Smooth muscle cell (in vitro differentiated cells): Measurements from ENCODE around the gene KIFC3. TPM values are rescaled to one million over a fixed set of nuclear protein-coding genes. Genes with fewer than 3 reads are reported as not detected.

Experiments
- DNase-seq: peaks from one replicate; lab custom pipeline; 2025; ENCODE audit not compliant: unreplicated experiment; lab: John Stamatoyannopoulos, UW
- H2AFZ ChIP-seq: fragments of 200-600 bp; sonication (generic); 2 replicates; pipeline ENCODE4 v1.6.0; 2016; ENCODE audit warnings: antibody characterized with exemption, low read depth, mild to moderate bottlenecking
- H3F3A ChIP-seq: fragments of 200-600 bp; sonication (generic); 2 replicates; pipeline ENCODE4 v1.6.0; 2017; ENCODE audit warnings: antibody characterized with exemption, low read depth
- H3K27ac ChIP-seq: fragments of 200-600 bp; sonication (generic); 2 replicates; pipeline ENCODE4 v1.5.1; 2016; ENCODE audit warnings: low read depth, mild to moderate bottlenecking
- H3K27me3 ChIP-seq: fragments of 200-600 bp; sonication (generic); 2 replicates; pipeline ENCODE4 v1.6.1; 2016; ENCODE audit warnings: low read depth, mild to moderate bottlenecking
- H3K36me3 ChIP-seq: fragments of 200-600 bp; sonication (generic); 2 replicates; pipeline ENCODE4 v1.5.1; 2016; ENCODE audit warnings: low read depth
- H3K4me1 ChIP-seq: fragments of 200-600 bp; sonication (generic); 2 replicates; pipeline ENCODE4 v1.5.1; 2016; ENCODE audit warnings: low read depth
- H3K4me2 ChIP-seq: fragments of 200-600 bp; sonication (generic); 2 replicates; pipeline ENCODE4 v1.6.0; 2016; ENCODE audit warnings: mild to moderate bottlenecking
- H3K4me3 ChIP-seq: fragments of 200-600 bp; sonication (generic); 2 replicates; pipeline ENCODE4 v1.5.1; 2016; ENCODE audit warnings: mild to moderate bottlenecking
- H3K79me2 ChIP-seq: fragments of 200-600 bp; sonication (generic); 2 replicates; pipeline ENCODE4 v1.6.0; 2016; ENCODE audit warnings: low read depth, mild to moderate bottlenecking
- H3K9ac ChIP-seq: fragments of 200-600 bp; sonication (generic); 2 replicates; pipeline ENCODE4 v1.6.0; 2016; ENCODE audit warnings: low read depth
- H3K9me3 ChIP-seq: fragments of 200-600 bp; sonication (generic); replicated peaks from 2 replicates; pipeline ENCODE4 v1.5.1; 2016; ENCODE audit warnings: low read depth
- H4K20me1 ChIP-seq: fragments of 200-600 bp; sonication (generic); 2 replicates; pipeline ENCODE4 v1.6.0; 2016; ENCODE audit warnings: low read depth
- WGBS: methylation state at CpG from one replicate; pipeline ENCODE4 v1.1.7; 2016; ENCODE audit warnings: low lambda C conversion rate; 5-methylcytosine and 5-hydroxymethylcytosine counted together
- polyA plus RNA-seq: library from polyadenylated mRNA; unstranded; fragments of >200 nt; fragmentation: Nextera tagmentation; extraction: Ambion mirVana; gene quantifications from 2 replicates; pipeline ENCODE4 v1.2.1, GENCODE V29; 2016
- total RNA-seq: library from RNA; depleted of rRNA; stranded (reverse); fragments of >200 nt; gene quantifications from 2 replicates; pipeline ENCODE4 v1.2.3, GENCODE V29; 2014
- TF ChIP-seq, protein P1 (sequence below): fragments of 200-600 bp; sonication (generic); IDR thresholded peaks from 2 replicates; pipeline ENCODE4 v1.5.1; 2017; ENCODE audit warnings: borderline replicate concordance, mild to moderate bottlenecking, antibody characterized with exemption; ENCODE audit not compliant: insufficient read depth, poor library complexity, severe bottlenecking

KIFC3 gene
- total and polyA plus RNA-seq, 2 experiments from 2014 or later, result 30.6 to 50.2 TPM

DNA sequence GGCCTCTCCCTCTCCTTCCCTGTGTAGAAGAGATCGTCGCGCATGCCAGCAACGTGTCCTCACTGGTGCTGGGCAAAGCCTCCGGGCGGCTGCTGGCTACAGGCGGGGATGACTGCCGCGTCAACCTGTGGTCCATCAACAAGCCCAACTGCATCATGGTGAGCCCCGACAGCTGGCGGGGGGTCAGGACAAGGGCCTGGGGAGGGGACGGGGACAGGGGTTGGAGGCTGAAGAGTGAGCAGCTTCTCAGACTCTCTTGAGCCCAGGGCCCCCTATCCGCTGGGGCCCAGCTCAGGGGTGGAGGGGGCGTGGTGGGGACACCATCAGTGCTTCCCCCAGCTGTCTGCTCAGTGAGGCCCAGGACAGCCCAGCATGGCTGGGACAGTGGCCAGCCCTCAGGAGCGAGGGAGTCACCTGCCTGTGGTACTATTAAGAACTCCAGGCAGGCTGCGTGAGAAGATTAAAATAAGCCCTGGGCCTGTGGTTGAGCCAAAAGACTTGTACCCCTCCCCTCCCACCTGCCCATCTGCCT, 60.6 kb downstream of the KIFC3 start:
- DNase-seq, result no peak
- H3K4me3 ChIP-seq, result no peak overlapping the region
- no peaks in the 10 kb centered on the region for H3K27me3 ChIP-seq
- H3K4me1 ChIP-seq, result no peaks in the 10 kb centered on the region
- H3K79me2 ChIP-seq, result no peaks in the 10 kb centered on the region
- H4K20me1 ChIP-seq, result no peaks in the 10 kb centered on the region
- no peak overlapping the region for H3K27ac ChIP-seq
- no peak overlapping the region for H3K4me2 ChIP-seq
- H3K36me3 ChIP-seq, result peaks cover 3% of the 10 kb centered on the region
- no peak overlapping the region for H3K9ac ChIP-seq
- TF ChIP-seq, protein P1, sequence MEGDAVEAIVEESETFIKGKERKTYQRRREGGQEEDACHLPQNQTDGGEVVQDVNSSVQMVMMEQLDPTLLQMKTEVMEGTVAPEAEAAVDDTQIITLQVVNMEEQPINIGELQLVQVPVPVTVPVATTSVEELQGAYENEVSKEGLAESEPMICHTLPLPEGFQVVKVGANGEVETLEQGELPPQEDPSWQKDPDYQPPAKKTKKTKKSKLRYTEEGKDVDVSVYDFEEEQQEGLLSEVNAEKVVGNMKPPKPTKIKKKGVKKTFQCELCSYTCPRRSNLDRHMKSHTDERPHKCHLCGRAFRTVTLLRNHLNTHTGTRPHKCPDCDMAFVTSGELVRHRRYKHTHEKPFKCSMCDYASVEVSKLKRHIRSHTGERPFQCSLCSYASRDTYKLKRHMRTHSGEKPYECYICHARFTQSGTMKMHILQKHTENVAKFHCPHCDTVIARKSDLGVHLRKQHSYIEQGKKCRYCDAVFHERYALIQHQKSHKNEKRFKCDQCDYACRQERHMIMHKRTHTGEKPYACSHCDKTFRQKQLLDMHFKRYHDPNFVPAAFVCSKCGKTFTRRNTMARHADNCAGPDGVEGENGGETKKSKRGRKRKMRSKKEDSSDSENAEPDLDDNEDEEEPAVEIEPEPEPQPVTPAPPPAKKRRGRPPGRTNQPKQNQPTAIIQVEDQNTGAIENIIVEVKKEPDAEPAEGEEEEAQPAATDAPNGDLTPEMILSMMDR, result no peak
- H3F3A ChIP-seq, result no peaks in the 10 kb centered on the region
- 96% methylated on average over 14 of the region's 16 CpGs for WGBS
- no peaks in the 10 kb centered on the region for H3K9me3 ChIP-seq
- no peak overlapping the region for H2AFZ ChIP-seq

DNA sequence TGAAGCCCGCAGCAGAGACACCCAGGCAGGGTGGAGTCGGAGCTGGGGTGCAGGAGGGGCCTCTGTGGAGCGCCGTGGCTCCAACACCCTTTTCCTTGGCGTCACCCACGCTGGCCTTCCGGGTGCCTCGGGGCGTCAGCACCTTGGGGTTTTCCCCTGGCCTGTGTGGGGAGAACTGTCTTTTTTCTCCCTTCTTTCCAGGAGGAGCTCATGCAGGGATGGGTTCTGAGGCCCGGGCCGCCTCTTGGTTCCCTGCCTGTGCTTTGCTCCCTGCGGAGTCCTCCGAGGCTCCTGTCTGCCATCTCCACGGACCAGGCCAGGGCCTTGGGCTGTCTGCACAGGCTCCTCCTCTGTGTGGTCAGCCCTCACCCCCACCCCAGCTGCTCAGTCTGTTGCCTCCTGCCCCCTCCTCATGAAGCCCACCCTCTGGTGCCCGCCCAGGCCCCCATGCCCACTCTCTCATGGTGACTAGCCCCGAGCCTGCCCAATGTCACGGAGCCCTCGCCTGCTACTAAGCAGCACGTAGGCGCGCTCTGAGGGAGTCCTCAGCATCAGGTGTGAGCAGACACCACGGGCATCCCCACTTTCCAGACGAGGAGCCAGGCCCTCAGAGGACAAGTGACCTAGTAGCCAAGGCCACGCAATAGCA, 61.7 kb downstream of the KIFC3 start:
- Histone ChIP-seq H3K27me3 (no peaks in the 10 kb centered on the region), H3K36me3 (peaks cover 3% of the 10 kb centered on the region), H3K79me2 (no peaks in the 10 kb centered on the region), H3K4me2 (no peak overlapping the region), H3K9me3 (no peaks in the 10 kb centered on the region), H3K27ac (no peak overlapping the region), H4K20me1 (no peaks in the 10 kb centered on the region), H2AFZ (no peak overlapping the region), H3K9ac (no peak overlapping the region), H3F3A (no peaks in the 10 kb centered on the region), H3K4me1 (no peaks in the 10 kb centered on the region), H3K4me3 (no peak overlapping the region)
- 98% methylated on average over 21 of the region's 24 CpGs for WGBS
- TF ChIP-seq, protein P1, result no peak
- DNase-seq, result no peak

DNA sequence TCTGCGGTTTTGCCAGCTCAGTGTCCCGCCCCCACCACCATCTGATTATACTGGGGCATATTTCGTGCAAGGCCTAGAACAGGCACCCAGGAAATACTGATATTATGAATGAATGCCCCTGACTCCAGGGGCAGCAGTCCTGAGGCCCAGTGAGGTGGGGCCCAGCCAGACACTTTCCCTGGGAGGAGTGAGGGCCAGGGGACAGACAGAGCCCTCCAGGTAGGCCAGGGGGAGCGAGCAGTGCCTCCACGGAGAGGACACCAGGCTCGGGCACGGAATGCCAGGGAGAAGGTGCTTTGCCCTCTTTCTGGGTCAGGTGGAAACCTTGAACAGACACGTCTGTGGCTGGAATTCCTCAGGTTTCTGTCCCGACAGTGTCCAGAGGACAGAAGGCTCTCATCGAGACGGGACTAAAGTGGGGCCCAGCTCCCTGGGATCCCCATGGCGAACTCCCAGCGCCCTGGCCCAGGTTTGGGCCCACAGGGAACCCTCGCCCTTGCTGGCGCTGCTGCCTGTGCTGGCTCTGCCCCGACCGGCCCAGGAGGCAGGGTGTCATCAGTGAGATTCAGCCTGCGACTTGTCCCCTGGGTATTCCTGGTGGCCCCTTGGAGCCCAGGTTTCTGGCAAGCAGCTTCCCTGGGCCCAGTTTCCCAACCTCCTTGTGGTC, 62.4 kb downstream of the KIFC3 start:
- no peak for DNase-seq
- Histone ChIP-seq H3F3A (no peaks in the 10 kb centered on the region), H3K27ac (no peak overlapping the region), H2AFZ (no peak overlapping the region), H4K20me1 (no peaks in the 10 kb centered on the region), H3K27me3 (no peaks in the 10 kb centered on the region), H3K9ac (no peak overlapping the region), H3K36me3 (peaks cover 3% of the 10 kb centered on the region), H3K4me2 (no peak overlapping the region), H3K79me2 (no peaks in the 10 kb centered on the region), H3K4me3 (no peak overlapping the region), H3K4me1 (no peaks in the 10 kb centered on the region), H3K9me3 (no peaks in the 10 kb centered on the region)
- 95% methylated on average over 18 of the region's 18 CpGs for WGBS
- TF ChIP-seq, protein P1, result no peak
